Sigmoid colon (tissue), 7 donors: ENCODE results near the gene MTX3. TPM values are rescaled to one million over a fixed set of nuclear protein-coding genes. Genes with fewer than 3 reads are reported as not detected.

ENCODE experiments used
- DNase-seq: peaks from one replicate; pipeline ENCODE4 v3.0.0-alpha.2; 2019
- H3K27ac ChIP-seq, 4 donors: fragments of 200-600 bp; sonication (generic); one replicate each; pipeline ENCODE4 v1.5.1; 2016 to 2019; ENCODE audit warnings: mild to moderate bottlenecking in 1 of 4
- H3K27me3 ChIP-seq, 3 donors: fragments of 200-600 bp; sonication (generic); one replicate each; pipeline ENCODE4 v1.5.1; 2019; ENCODE audit warnings: mild to moderate bottlenecking in 1 of 3
- H3K36me3 ChIP-seq, 4 donors: fragments of 200-600 bp; sonication (generic); one replicate each; pipeline ENCODE4 v1.5.1; 2016 to 2019
- H3K4me1 ChIP-seq, 4 donors: fragments of 200-600 bp; sonication (generic); one replicate each; pipeline ENCODE4 v1.5.1; 2017 to 2019
- H3K4me3 ChIP-seq, 4 donors: fragments of 200-600 bp; sonication (generic); one replicate each; pipeline ENCODE4 v1.5.1; 2017 to 2019; ENCODE audit warnings: mild to moderate bottlenecking in 2 of 4, moderate library complexity in 1 of 4
- H3K9me3 ChIP-seq, 4 donors: fragments of 200-600 bp in 3 of 4; sonication (generic) in 3 of 4; one replicate each; pipeline versions ENCODE4 v1.5.1 to v1.6.1; 2013 to 2019
- EP300 ChIP-seq, 4 donors: sonication (generic); formaldehyde crosslinking; IDR thresholded peaks; one replicate each; pipeline ENCODE4 v1.6.1; 2017; ENCODE audit warnings: antibody characterized with exemption in 4 of 4
- POLR2A ChIP-seq, 2 donors: fragments of 450-650 bp; IDR thresholded peaks; one replicate each; pipeline ENCODE4 v1.6.1; 2016; ENCODE audit warnings: antibody characterized with exemption in 2 of 2, mild to moderate bottlenecking in 2 of 2, moderate library complexity in 2 of 2
- POLR2AphosphoS5 ChIP-seq, 4 donors: sonication (generic); formaldehyde crosslinking; IDR thresholded peaks; one replicate each; pipeline ENCODE4 v1.6.1; 2017; ENCODE audit warnings: antibody characterized with exemption in 4 of 4
- WGBS, 2 donors: extraction: QIAGEN DNeasy Blood & Tissue Kit; methylation state at CpG; one replicate each; pipeline ENCODE4 v1.1.7; 2013; 5-methylcytosine and 5-hydroxymethylcytosine counted together
- intact Hi-C: fragments of 100-400 bp; cut with DNase I; formaldehyde crosslinking; loops from one replicate; pipeline ENCODE4 v1.15.1; 2023
- polyA plus RNA-seq, 3 donors: library from polyadenylated mRNA; stranded (reverse); fragments of 200-250 nt; gene quantifications; one replicate each; pipeline ENCODE4 v1.2.3, GENCODE V29; 2013
- total RNA-seq, 4 donors: library from RNA; depleted of rRNA; stranded (reverse); fragments of >200 nt; gene quantifications; one replicate each; pipeline ENCODE4 v1.1.0, GENCODE V29; 2016
- TF ChIP-seq, protein P1 (sequence below), 4 experiments: fragments of 450-650 bp in 3 of 4; fragments of 200-600 bp in 1 of 4; IDR thresholded peaks; one replicate each; pipeline ENCODE4 v1.5.1; 2016 to 2019; ENCODE audit warnings: antibody characterized with exemption in 4 of 4, mild to moderate bottlenecking in 3 of 4, moderate library complexity in 2 of 4
- donor health status: healthy with polysubstance abuse.
- donor health status: Bipolar disorder and iron deficiency.
- donor health status: healthy.

The MTX3 gene
- total and polyA plus RNA-seq, 7 donors, result 1.8 to 18.3 (median 14.5) TPM

DNA sequence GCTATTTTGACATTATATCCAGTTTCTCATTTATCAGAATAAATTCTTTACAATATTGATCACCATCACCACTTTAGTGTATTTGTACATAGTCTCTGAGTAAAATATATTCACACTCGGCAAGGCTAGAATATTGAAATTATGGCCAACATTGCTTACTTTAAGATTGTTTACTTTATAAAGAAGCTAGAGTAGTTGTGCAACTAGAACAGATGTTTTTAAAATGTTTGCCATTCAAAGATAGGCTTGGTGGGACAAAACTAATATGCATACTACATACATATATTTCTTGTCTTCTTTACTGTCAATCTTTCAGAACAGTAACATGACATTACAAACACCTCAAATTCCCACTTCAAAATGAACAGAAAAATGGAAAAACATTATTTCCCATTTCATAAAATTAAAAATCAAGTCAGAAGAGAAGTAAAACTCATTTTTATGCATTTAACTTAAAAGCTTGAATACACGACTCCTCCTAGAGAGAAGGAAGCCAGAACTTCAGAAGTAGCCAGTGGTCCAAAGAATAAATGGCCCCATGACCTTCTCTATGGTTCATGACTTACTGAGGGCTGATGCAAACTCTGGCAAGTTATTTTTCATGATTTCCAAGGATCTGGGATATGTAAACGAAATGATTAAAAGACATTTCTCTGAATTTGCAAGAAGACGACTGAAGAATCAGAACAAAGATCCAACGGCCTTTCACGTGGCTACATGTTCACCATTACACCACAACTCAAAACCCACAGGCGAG lies 14.1 kb downstream of the MTX3 start:
- peaks cover 0 to 65% (median 6%) of the 10 kb centered on the region in 4 donors for H3K36me3 ChIP-seq
- no peak for DNase-seq
- intact Hi-C loops, result no loop called here
- no peaks in the 10 kb centered on the region for H3K9me3 ChIP-seq
- no peak overlapping the region for H3K27ac ChIP-seq
- no peak overlapping the region for H3K4me3 ChIP-seq
- 89 to 95% methylated on average over 7 of the region's 7 CpGs for WGBS, 2 donors
- H3K4me1 ChIP-seq, result no peaks in the 10 kb centered on the region
- H3K27me3 ChIP-seq, result no peaks in the 10 kb centered on the region
- TF ChIP-seq EP300 (IDR thresholded peaks at IDR 0.05) (no peak), POLR2AphosphoS5 (IDR thresholded peaks at IDR 0.05) (no peak), POLR2A (IDR thresholded peaks at IDR 0.05) (no peak)
- TF ChIP-seq, protein P1, sequence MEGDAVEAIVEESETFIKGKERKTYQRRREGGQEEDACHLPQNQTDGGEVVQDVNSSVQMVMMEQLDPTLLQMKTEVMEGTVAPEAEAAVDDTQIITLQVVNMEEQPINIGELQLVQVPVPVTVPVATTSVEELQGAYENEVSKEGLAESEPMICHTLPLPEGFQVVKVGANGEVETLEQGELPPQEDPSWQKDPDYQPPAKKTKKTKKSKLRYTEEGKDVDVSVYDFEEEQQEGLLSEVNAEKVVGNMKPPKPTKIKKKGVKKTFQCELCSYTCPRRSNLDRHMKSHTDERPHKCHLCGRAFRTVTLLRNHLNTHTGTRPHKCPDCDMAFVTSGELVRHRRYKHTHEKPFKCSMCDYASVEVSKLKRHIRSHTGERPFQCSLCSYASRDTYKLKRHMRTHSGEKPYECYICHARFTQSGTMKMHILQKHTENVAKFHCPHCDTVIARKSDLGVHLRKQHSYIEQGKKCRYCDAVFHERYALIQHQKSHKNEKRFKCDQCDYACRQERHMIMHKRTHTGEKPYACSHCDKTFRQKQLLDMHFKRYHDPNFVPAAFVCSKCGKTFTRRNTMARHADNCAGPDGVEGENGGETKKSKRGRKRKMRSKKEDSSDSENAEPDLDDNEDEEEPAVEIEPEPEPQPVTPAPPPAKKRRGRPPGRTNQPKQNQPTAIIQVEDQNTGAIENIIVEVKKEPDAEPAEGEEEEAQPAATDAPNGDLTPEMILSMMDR (IDR thresholded peaks at IDR 0.05), result no peak

DNA sequence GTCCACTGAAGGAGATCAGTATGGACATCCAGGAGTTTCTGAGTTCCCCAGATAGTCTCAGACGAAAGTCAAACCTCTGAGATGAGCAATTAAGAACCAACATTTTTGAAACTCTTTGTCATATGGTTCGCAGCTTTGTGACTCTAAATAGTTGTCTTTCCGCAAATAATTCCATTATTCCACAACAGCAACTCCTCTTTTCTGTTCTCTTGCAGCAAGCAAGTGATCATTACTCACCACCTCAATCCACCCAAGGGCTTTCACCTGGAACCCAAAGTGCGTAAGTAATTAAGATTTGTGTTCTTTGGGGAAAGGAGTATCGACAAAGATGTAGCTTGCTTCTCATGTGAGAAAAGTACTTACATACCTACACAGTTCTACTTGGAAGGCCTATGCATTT lies 15.6 kb downstream of the MTX3 start:
- no peaks in the 10 kb centered on the region for H3K4me1 ChIP-seq
- DNase-seq, result no peak
- no peaks in the 10 kb centered on the region for H3K27me3 ChIP-seq
- peak overlapping the region in 1 of 4 donors; percentile 35 for H3K27ac ChIP-seq
- TF ChIP-seq POLR2A (IDR thresholded peaks at IDR 0.05) (no peak), POLR2AphosphoS5 (IDR thresholded peaks at IDR 0.05) (no peak), EP300 (IDR thresholded peaks at IDR 0.05) (no peak)
- TF ChIP-seq, protein P1 (IDR thresholded peaks at IDR 0.05), result no peak
- H3K4me3 ChIP-seq, result no peak overlapping the region
- 97 to 98% methylated on average over 5 of the region's 5 CpGs for WGBS, 2 donors
- H3K36me3 ChIP-seq, result peaks cover 0 to 50% (median 6%) of the 10 kb centered on the region in 4 donors
- H3K9me3 ChIP-seq, result no peaks in the 10 kb centered on the region
- intact Hi-C loops, result no loop called here

DNA sequence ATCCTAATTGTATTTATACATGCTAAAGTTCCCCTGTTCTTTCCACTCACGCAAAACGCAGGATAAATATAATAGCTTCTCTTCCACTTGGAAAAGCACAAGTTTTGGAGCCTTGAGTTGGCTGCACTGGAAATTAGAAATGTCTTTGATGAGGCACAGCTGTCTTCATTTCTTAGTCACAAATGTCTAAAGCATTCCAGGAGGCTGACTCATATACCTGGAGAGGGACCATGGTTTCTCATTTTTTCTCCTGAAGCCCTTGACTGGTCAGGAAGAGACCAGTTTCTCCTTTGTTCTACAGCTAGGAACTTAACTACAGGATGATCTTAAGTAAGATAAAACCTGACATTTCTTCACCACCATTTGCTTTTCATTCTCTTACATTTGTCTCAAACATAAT lies 16.2 kb downstream of the MTX3 start:
- intact Hi-C loops, result no loop called here
- TF ChIP-seq EP300 (IDR thresholded peaks at IDR 0.05) (no peak), POLR2AphosphoS5 (IDR thresholded peaks at IDR 0.05) (peak in 1 of 4 donors; percentile 36), POLR2A (IDR thresholded peaks at IDR 0.05) (no peak)
- TF ChIP-seq, protein P1 (IDR thresholded peaks at IDR 0.05), result no peak
- Histone ChIP-seq H3K9me3 (no peaks in the 10 kb centered on the region), H3K4me3 (no peak overlapping the region), H3K36me3 (peaks cover 0 to 45% (median 5%) of the 10 kb centered on the region in 4 donors), H3K4me1 (no peaks in the 10 kb centered on the region), H3K27ac (peak overlapping the region in 1 of 4 donors; percentile 35), H3K27me3 (no peaks in the 10 kb centered on the region)
- WGBS, 2 donors, result 82 to 86% methylated on average over 2 of the region's 2 CpGs
- DNase-seq, result no peak

DNA sequence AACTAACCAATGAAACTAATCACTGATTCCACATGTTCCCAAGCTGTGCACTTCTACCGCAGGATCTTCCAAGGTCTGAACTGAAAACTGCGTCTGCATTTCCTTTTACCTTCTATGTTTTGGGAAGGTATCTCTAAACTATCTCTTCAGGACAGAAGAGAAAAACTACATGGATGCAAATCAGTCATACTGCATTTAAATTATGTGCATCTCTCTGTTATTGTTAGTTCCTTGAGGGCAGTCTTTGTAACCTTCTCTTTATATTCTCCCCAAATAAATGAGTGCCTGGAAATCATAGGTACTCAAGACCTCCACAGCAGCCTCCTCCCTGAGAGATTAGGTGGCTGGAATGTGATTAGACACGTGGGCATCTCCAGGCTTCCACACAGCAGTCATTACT lies 17.1 kb downstream of the MTX3 start:
- WGBS, 2 donors, result 75 to 85% methylated on average over 3 of the region's 3 CpGs
- Histone ChIP-seq H3K4me3 (no peak overlapping the region), H3K27ac (no peak overlapping the region), H3K27me3 (no peaks in the 10 kb centered on the region), H3K9me3 (no peaks in the 10 kb centered on the region), H3K36me3 (peaks cover 0 to 37% (median 4%) of the 10 kb centered on the region in 4 donors), H3K4me1 (no peaks in the 10 kb centered on the region)
- intact Hi-C loops, result no loop called here
- DNase-seq, result no peak
- TF ChIP-seq POLR2A (IDR thresholded peaks at IDR 0.05), result no peak
- TF ChIP-seq, protein P1 (IDR thresholded peaks at IDR 0.05), result no peak
- no peak for TF ChIP-seq EP300 (IDR thresholded peaks at IDR 0.05)
- TF ChIP-seq POLR2AphosphoS5 (IDR thresholded peaks at IDR 0.05), result no peak
